B cell (primary cell): ENCODE measurements around the gene MAPK9. TPM values are rescaled to one million over a fixed set of nuclear protein-coding genes. Genes with fewer than 3 reads are reported as not detected.

Experiments used
- ATAC-seq: fragments of 200-7000 bp; cut with Tn5 transposase; one replicate; pipeline ENCODE4 v1.10.0; 2021; ENCODE audit warnings: low read depth, mild to moderate bottlenecking, moderate number of reproducible peaks, moderate library complexity
- CTCF ChIA-PET: fragments of 350-600 bp; sonication (Branson Sonifier 250); formaldehyde crosslinking; loops from one replicate; lab custom pipeline; 2021; ENCODE audit warnings: antibody characterized with exemption, inconsistent platforms; lab: Charles Lee
- POLR2A ChIA-PET: fragments of 350-600 bp; sonication (Branson Sonifier 250); formaldehyde crosslinking; loops from one replicate; lab custom pipeline; 2021; ENCODE audit warnings: antibody characterized with exemption; lab: Charles Lee
- DNase-seq: peaks from one replicate; pipeline ENCODE4 v3.0.0; 2013
- H2AFZ ChIP-seq: 2 replicates; pipeline ENCODE4 v1.6.1; 2012; ENCODE audit warnings: mild to moderate bottlenecking, low read depth, low read length; ENCODE audit not compliant: insufficient read depth, poor library complexity, severe bottlenecking
- H3K27ac ChIP-seq, 2 donors: 1 replicate in 1 of 2; 2 replicates in 1 of 2; pipeline ENCODE4 v1.5.1; 2012 to 2013; ENCODE audit warnings: low read length in 2 of 2, mild to moderate bottlenecking in 2 of 2, moderate library complexity in 1 of 2
- H3K27me3 ChIP-seq, 4 experiments: fragments of 200-600 bp in 1 of 4; sonication (generic) in 1 of 4; replicated peaks in 1 of 4; 1 replicate in 2 of 4; 2 replicates in 2 of 4; pipeline versions ENCODE4 v1.6.1 to v1.7.0; 2013 to 2016; ENCODE audit warnings: low read length in 3 of 4, mild to moderate bottlenecking in 2 of 4, mixed read lengths in 1 of 4, moderate library complexity in 1 of 4; ENCODE audit not compliant: insufficient read depth in 4 of 4, control insufficient read depth in 3 of 4; ENCODE audit errors: control extremely low read depth in 1 of 4
- H3K36me3 ChIP-seq, 2 experiments: replicated peaks in 1 of 2; 1 replicate in 1 of 2; 2 replicates in 1 of 2; pipeline versions ENCODE4 v1.6.1 to v1.7.1; 2013; ENCODE audit warnings: low read length in 1 of 2; ENCODE audit not compliant: insufficient read depth in 2 of 2, control insufficient read depth in 1 of 2; ENCODE audit errors: control extremely low read depth in 1 of 2, extremely low read depth in 1 of 2
- H3K4me1 ChIP-seq, 2 donors: fragments of 200-600 bp in 1 of 2; sonication (generic) in 1 of 2; 1 replicate in 1 of 2; 2 replicates in 1 of 2; pipeline versions ENCODE4 v1.5.1 to v1.6.1; 2013 to 2017; ENCODE audit warnings: low read length in 2 of 2; ENCODE audit not compliant: control insufficient read depth in 2 of 2, insufficient read depth in 2 of 2
- H3K4me2 ChIP-seq: replicated peaks from 2 replicates; pipeline ENCODE3; 2012; ENCODE audit warnings: mild to moderate bottlenecking, low read depth, low read length; ENCODE audit not compliant: poor library complexity, severe bottlenecking
- H3K4me3 ChIP-seq, 5 experiments: fragments of 200-600 bp in 1 of 5; sonication (generic) in 1 of 5; 1 replicate in 3 of 5; 2 replicates in 2 of 5; pipeline versions ENCODE4 v1.5.1 to v1.7.0; 2011 to 2016; ENCODE audit warnings: low read length in 4 of 5, mild to moderate bottlenecking in 4 of 5, low read depth in 2 of 5, control low read depth in 1 of 5, moderate library complexity in 1 of 5; ENCODE audit not compliant: insufficient read depth in 1 of 5; ENCODE audit errors: control extremely low read depth in 1 of 5, extremely low read depth in 1 of 5
- H3K79me2 ChIP-seq: fragments of 200-600 bp; sonication (generic); one replicate; pipeline ENCODE4 v1.6.0; 2016; ENCODE audit warnings: low read length; ENCODE audit not compliant: control insufficient read depth, insufficient read depth
- H3K9ac ChIP-seq: fragments of 200-600 bp; sonication (generic); 2 replicates; pipeline ENCODE4 v1.6.1; 2017; ENCODE audit warnings: mild to moderate bottlenecking, low read length, moderate library complexity
- H3K9me3 ChIP-seq, 3 donors: one replicate each; pipeline versions ENCODE4 v1.6.1 to v1.7.1; 2013; ENCODE audit warnings: low read length in 2 of 3; ENCODE audit not compliant: control insufficient read depth in 2 of 3, insufficient read depth in 1 of 3; ENCODE audit errors: control extremely low read depth in 1 of 3
- H4K20me1 ChIP-seq: 2 replicates; pipeline ENCODE4 v1.6.0; 2012; ENCODE audit warnings: mild to moderate bottlenecking, low read length; ENCODE audit not compliant: insufficient read depth, control insufficient read depth, poor library complexity, severe bottlenecking
- H3K27ac Mint-ChIP-seq: one replicate; pipeline ENCODE4 v1.8.0; 2021; ENCODE audit warnings: mixed read lengths
- H3K27me3 Mint-ChIP-seq: one replicate; pipeline ENCODE4 v1.8.0; 2021; ENCODE audit warnings: mixed read lengths
- H3K4me1 Mint-ChIP-seq: one replicate; pipeline ENCODE4 v1.8.0; 2021; ENCODE audit warnings: mixed read lengths
- H3K4me3 Mint-ChIP-seq: one replicate; pipeline ENCODE4 v1.8.0; 2021; ENCODE audit warnings: mixed read lengths
- H3K9me3 Mint-ChIP-seq: one replicate; pipeline ENCODE4 v1.8.0; 2022; ENCODE audit warnings: mixed read lengths; ENCODE audit not compliant: insufficient read depth
- EZH2 ChIP-seq: IDR thresholded peaks from 2 replicates; pipeline ENCODE4 v1.6.1; 2012; ENCODE audit warnings: borderline replicate concordance, low read depth, mild to moderate bottlenecking, moderate library complexity, low read length; ENCODE audit not compliant: insufficient read depth, poor library complexity, severe bottlenecking
- WGBS: methylation state at CpG from one replicate; pipeline ENCODE4 v1.1.5; 2013; ENCODE audit warnings: missing lambda C conversion rate; ENCODE audit not compliant: insufficient coverage; 5-methylcytosine and 5-hydroxymethylcytosine counted together
- intact Hi-C: fragments of 100-400 bp; cut with micrococcal nuclease; formaldehyde crosslinking; loops from one replicate; pipeline ENCODE4 v1.10.0; 2022
- polyA plus RNA-seq: library from polyadenylated mRNA; depleted of rRNA; stranded (reverse); fragments of >200 nt; gene quantifications from 2 replicates; pipeline ENCODE4 v1.2.3, GENCODE V29; 2012
- total RNA-seq, 2 donors: library from RNA; stranded (reverse); fragments of 120-200 nt in 1 of 2; gene quantifications; 1 replicate in 1 of 2; 2 replicates in 1 of 2; pipeline versions ENCODE4 v1.2.3 to v1.2.4, GENCODE V29; 2013 to 2022
- TF ChIP-seq, protein P1 (sequence below): fragments of 200-600 bp; IDR thresholded peaks from one replicate; pipeline ENCODE4 v1.8.0; 2022; ENCODE audit warnings: antibody characterized with exemption, mild to moderate bottlenecking

The MAPK9 gene
- total and polyA plus RNA-seq, 2 donors (not counting 1 experiment from before 2014, with no cell fraction given): 19.7 to 40.4 TPM

GRCh38 chr5:180234271-180234670 is 57.6 kb downstream of the MAPK9 start:
- H3K4me1 Mint-ChIP-seq: no peaks in the 10 kb centered on the region
- H3K9me3 ChIP-seq: peaks cover 0 to 12% (median 0%) of the 10 kb centered on the region in 3 donors
- ChIA-PET POLR2A (no interaction called here), CTCF (no interaction called here)
- H3K4me3 Mint-ChIP-seq: no peak overlapping the region
- H3K27ac ChIP-seq: no peak overlapping the region
- no peaks in the 10 kb centered on the region for H4K20me1 ChIP-seq
- no peaks in the 10 kb centered on the region for H3K27me3 ChIP-seq
- no peaks in the 10 kb centered on the region for H3K4me1 ChIP-seq
- no peaks in the 10 kb centered on the region for H3K79me2 ChIP-seq
- no peak overlapping the region for H3K4me3 ChIP-seq
- 97% methylated on average over 6 of the region's 15 CpGs for WGBS
- H3K27ac Mint-ChIP-seq: no peak overlapping the region
- H3K27me3 Mint-ChIP-seq: no peaks in the 10 kb centered on the region
- intact Hi-C loops: no loop called here
- H2AFZ ChIP-seq: no peak overlapping the region
- peaks cover 0 to 40% of the 10 kb centered on the region in 2 experiments for H3K36me3 ChIP-seq
- no peak overlapping the region for H3K9ac ChIP-seq
- no peak for TF ChIP-seq EZH2
- TF ChIP-seq, protein P1, sequence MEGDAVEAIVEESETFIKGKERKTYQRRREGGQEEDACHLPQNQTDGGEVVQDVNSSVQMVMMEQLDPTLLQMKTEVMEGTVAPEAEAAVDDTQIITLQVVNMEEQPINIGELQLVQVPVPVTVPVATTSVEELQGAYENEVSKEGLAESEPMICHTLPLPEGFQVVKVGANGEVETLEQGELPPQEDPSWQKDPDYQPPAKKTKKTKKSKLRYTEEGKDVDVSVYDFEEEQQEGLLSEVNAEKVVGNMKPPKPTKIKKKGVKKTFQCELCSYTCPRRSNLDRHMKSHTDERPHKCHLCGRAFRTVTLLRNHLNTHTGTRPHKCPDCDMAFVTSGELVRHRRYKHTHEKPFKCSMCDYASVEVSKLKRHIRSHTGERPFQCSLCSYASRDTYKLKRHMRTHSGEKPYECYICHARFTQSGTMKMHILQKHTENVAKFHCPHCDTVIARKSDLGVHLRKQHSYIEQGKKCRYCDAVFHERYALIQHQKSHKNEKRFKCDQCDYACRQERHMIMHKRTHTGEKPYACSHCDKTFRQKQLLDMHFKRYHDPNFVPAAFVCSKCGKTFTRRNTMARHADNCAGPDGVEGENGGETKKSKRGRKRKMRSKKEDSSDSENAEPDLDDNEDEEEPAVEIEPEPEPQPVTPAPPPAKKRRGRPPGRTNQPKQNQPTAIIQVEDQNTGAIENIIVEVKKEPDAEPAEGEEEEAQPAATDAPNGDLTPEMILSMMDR: no peak
- H3K9me3 Mint-ChIP-seq: peaks cover 2% of the 10 kb centered on the region
- H3K4me2 ChIP-seq: no peak overlapping the region
- ATAC-seq (no peak), DNase-seq (no peak)

- ChIA-PET POLR2A (no interaction called here), CTCF (no interaction called here)
- peaks cover 2% of the 10 kb centered on the region for H3K9me3 Mint-ChIP-seq
- Histone ChIP-seq H4K20me1 (no peaks in the 10 kb centered on the region), H3K4me2 (no peak overlapping the region), H3K27me3 (no peaks in the 10 kb centered on the region), H3K4me3 (no peak overlapping the region), H3K27ac (no peak overlapping the region), H3K9ac (no peak overlapping the region), H3K9me3 (peaks cover 0 to 16% (median 0%) of the 10 kb centered on the region in 3 donors), H3K4me1 (no peaks in the 10 kb centered on the region), H2AFZ (no peak overlapping the region), H3K36me3 (peaks cover 0 to 35% of the 10 kb centered on the region in 2 experiments), H3K79me2 (no peaks in the 10 kb centered on the region)
- intact Hi-C loops: no loop called here
- no peak for ATAC-seq
- H3K4me1 Mint-ChIP-seq: no peaks in the 10 kb centered on the region
- H3K4me3 Mint-ChIP-seq: no peak overlapping the region
- H3K27ac Mint-ChIP-seq: no peak overlapping the region
- no peaks in the 10 kb centered on the region for H3K27me3 Mint-ChIP-seq
- no peak for DNase-seq
- WGBS: 96% methylated on average over 10 of the region's 11 CpGs
- TF ChIP-seq, protein P1: no peak
- no peak for TF ChIP-seq EZH2
Observed at GRCh38 chr5:180233729-180234128, 58.2 kb downstream of the MAPK9 start.
